Neural crest cell (in vitro differentiated cells): Measurements from ENCODE around the gene SCARB1. TPM values are rescaled to one million over a fixed set of nuclear protein-coding genes. Genes with fewer than 3 reads are reported as not detected.

ENCODE experiments used
- DNase-seq: peaks from one replicate; pipeline ENCODE4 v3.0.0; 2021; ENCODE audit warnings: low read depth, mixed read lengths, low spot score
- H3K27ac Mint-ChIP-seq: one replicate; pipeline ENCODE4 v1.8.0; 2021; ENCODE audit warnings: mild to moderate bottlenecking, mixed read lengths; ENCODE audit not compliant: unreplicated experiment
- H3K27me3 Mint-ChIP-seq: 2 replicates; pipeline ENCODE4 v1.8.0; 2021; ENCODE audit warnings: low read depth, mild to moderate bottlenecking, mixed read lengths
- H3K36me3 Mint-ChIP-seq: 2 replicates; pipeline ENCODE4 v1.8.0; 2021; ENCODE audit warnings: low read depth, mild to moderate bottlenecking, mixed read lengths
- H3K4me1 Mint-ChIP-seq: 2 replicates; pipeline ENCODE4 v1.8.0; 2021; ENCODE audit warnings: mixed read lengths
- H3K4me3 Mint-ChIP-seq: one replicate; pipeline ENCODE4 v1.8.0; 2021; ENCODE audit warnings: mild to moderate bottlenecking, mixed read lengths
- H3K9me3 Mint-ChIP-seq: 2 replicates; pipeline ENCODE4 v1.8.0; 2021; ENCODE audit warnings: mixed read lengths
- CTCF ChIP-seq: fragments of 200-600 bp; sonication (generic); conservative IDR thresholded peaks from 2 replicates; pipeline ENCODE4 v1.5.0; 2021; ENCODE audit warnings: antibody characterized with exemption, mild to moderate bottlenecking
- total RNA-seq: library from RNA; stranded (reverse); gene quantifications from 2 replicates; pipeline ENCODE4 v1.2.1, GENCODE V29; 2021

The SCARB1 gene
- total RNA-seq, 1 donor from 2014 or later = 50.9 TPM

- Mint-ChIP-seq H3K9me3 (no peaks in the 10 kb centered on the region), H3K27me3 (no peaks in the 10 kb centered on the region), H3K4me1 (peaks cover under 1% of the 10 kb centered on the region), H3K27ac (no peak overlapping the region), H3K4me3 (no peak overlapping the region), H3K36me3 (no peaks in the 10 kb centered on the region)
- no peak for TF ChIP-seq CTCF
- no peak for DNase-seq
Observed at GRCh38 chr12:124877423-124877822, 13.8 kb upstream of the SCARB1 start.

- H3K4me3 Mint-ChIP-seq = no peak overlapping the region
- TF ChIP-seq CTCF = no peak
- no peak for DNase-seq
- no peaks in the 10 kb centered on the region for H3K27me3 Mint-ChIP-seq
- H3K4me1 Mint-ChIP-seq = peaks cover 12% of the 10 kb centered on the region
- H3K27ac Mint-ChIP-seq = peak overlapping the region; percentile 91
- H3K36me3 Mint-ChIP-seq = no peaks in the 10 kb centered on the region
- no peaks in the 10 kb centered on the region for H3K9me3 Mint-ChIP-seq
Observed at GRCh38 chr12:124876171-124876570, 12.5 kb upstream of the SCARB1 start.

GRCh38 chr12:124875803-124876132, 12.1 kb upstream of the SCARB1 start:
- Mint-ChIP-seq H3K36me3 (no peaks in the 10 kb centered on the region), H3K9me3 (no peaks in the 10 kb centered on the region), H3K27me3 (no peaks in the 10 kb centered on the region), H3K27ac (no peak overlapping the region), H3K4me3 (no peak overlapping the region), H3K4me1 (peaks cover 14% of the 10 kb centered on the region)
- no peak for TF ChIP-seq CTCF
- DNase-seq = no peak

GRCh38 chr12:124874988-124875802, 11.5 kb upstream of the SCARB1 start:
- DNase-seq = no peak
- Mint-ChIP-seq H3K4me1 (peaks cover 14% of the 10 kb centered on the region), H3K9me3 (no peaks in the 10 kb centered on the region), H3K27ac (no peak overlapping the region), H3K36me3 (no peaks in the 10 kb centered on the region), H3K4me3 (no peak overlapping the region), H3K27me3 (no peaks in the 10 kb centered on the region)
- no peak for TF ChIP-seq CTCF

DNA sequence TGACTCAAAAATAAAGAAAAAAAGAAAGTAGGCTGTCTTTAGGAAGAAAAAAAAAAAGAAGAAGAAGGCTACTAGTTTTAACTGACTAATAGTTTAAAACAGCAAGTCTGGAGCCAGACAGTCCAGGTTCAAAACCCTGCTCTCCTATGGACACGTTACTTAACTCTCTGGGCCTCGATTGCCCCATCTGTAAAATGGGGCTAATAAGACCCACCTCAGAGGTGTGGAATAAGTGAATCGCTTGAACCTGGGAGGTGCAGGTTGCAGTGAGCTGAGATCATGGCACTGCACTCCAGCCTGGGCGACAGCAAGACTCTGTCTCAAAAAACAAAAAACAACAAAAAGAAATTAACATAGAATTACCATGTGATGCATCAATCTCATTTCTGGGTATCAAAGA, 10.5 kb upstream of the SCARB1 start:
- TF ChIP-seq CTCF = no peak
- DNase-seq = no peak
- Mint-ChIP-seq H3K36me3 (no peaks in the 10 kb centered on the region), H3K27ac (peak overlapping the region; percentile 46), H3K4me3 (no peak overlapping the region), H3K27me3 (no peaks in the 10 kb centered on the region), H3K9me3 (no peaks in the 10 kb centered on the region), H3K4me1 (peaks cover 17% of the 10 kb centered on the region)
